Measurements from ENCODE around the gene RHOXF1. TPM values are rescaled to one million over a fixed set of nuclear protein-coding genes. Genes with fewer than 3 reads are reported as not detected.
"Not testable (repeated sequence)": the region's sequence is repeated elsewhere in the genome, so short reads cannot be mapped to it uniquely, and the experiment has no call there.

The RHOXF1 gene
- total RNA-seq, 1 experiment from 2014 or later: not detected

- not testable (repeated sequence) for DNase-seq (ENCODE audit: low spot score)
Measured at GRCh38 chrX:120085553-120086185, 30.0 kb downstream of the RHOXF1 start.

GRCh38 chrX:120077590-120077989 lies 38.1 kb downstream of the RHOXF1 start, which contains the start of gene RHOXF2B:
Gene RHOXF2B, minus strand, starts transcription at chrX:120077690. Its CDS starts 138 bp downstream, at chrX:120077552.
- not testable (repeated sequence) for DNase-seq (ENCODE audit: low spot score)

DNA sequence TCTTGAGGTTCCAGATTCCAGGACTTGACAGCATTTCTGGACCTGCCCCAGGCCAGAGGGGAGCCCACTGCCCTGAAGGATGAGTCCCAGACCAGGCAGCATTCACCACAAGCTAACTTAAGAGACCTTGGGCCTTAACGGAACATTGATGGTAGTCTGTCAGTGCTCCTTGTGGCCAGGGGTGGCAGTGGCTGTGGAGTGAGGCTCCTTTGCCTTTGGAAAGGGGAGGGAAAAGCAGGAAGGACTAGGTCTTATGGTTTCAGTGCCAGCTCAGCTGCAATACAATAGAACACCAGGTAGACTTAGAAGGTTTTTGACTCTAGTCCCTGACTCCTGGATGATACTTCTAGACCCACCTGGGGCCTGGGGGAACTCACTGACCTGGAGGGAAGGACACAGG lies 49.5 kb downstream of the RHOXF1 start:
- DNase-seq (ENCODE audit: low spot score): not testable (repeated sequence)

Other genes with a start within 250 kb of the RHOXF1 start
- gene RNF113A, start 244.2 kb downstream of the RHOXF1 start, total RNA-seq (2014; rRNA removed; shearing (Covaris generic)): 27.4 and 27.5 TPM in 2 replicates
- 163 and 188 TPM in 2 replicates for gene NDUFA1, start 244.1 kb downstream of the RHOXF1 start, total RNA-seq (2014; rRNA removed; shearing (Covaris generic))
- gene AKAP14, start 220.0 kb downstream of the RHOXF1 start, total RNA-seq (2014; rRNA removed; shearing (Covaris generic)): not detected in 2 replicates
- 3.1 and 3.5 TPM in 2 replicates for gene NKAP, start 172.2 kb downstream of the RHOXF1 start, total RNA-seq (2014; rRNA removed; shearing (Covaris generic))
- not detected in 2 replicates for gene RHOXF2B, start 38.2 kb downstream of the RHOXF1 start, total RNA-seq (2014; rRNA removed; shearing (Covaris generic))
- not detected in 2 replicates for gene RHOXF2, start 42.7 kb upstream of the RHOXF1 start, total RNA-seq (2014; rRNA removed; shearing (Covaris generic))
- 15.0 and 23.8 TPM in 2 replicates for gene ZBTB33, start 134.9 kb upstream of the RHOXF1 start, total RNA-seq (2014; rRNA removed; shearing (Covaris generic))
- 4.0 and 4.2 TPM in 2 replicates for gene TMEM255A, start 195.5 kb upstream of the RHOXF1 start, total RNA-seq (2014; rRNA removed; shearing (Covaris generic))
- not detected in 2 replicates for gene ATP1B4, start 246.2 kb upstream of the RHOXF1 start, total RNA-seq (2014; rRNA removed; shearing (Covaris generic))